GM13976 (cell line): ENCODE measurements around the gene RSAD1.

Experiments
- DNase-seq: peaks from one replicate; pipeline ENCODE4 v3.0.0; 2012; ENCODE audit warnings: low spot score
- in situ Hi-C: fragments of 300-500 bp; cut with MboI; formaldehyde crosslinking; loops from one replicate; pipeline ENCODE4 v1.12.0; 2022; ENCODE audit warnings: low sequenced_read_pairs, mixed read lengths, inconsistent platforms; ENCODE audit not compliant: unreplicated experiment
- TF ChIP-seq, protein P1 (sequence below): IDR thresholded peaks from 2 replicates; pipeline ENCODE4 v1.5.1; 2012; ENCODE audit warnings: borderline replicate concordance, mild to moderate bottlenecking; ENCODE audit not compliant: insufficient read depth; ENCODE audit errors: extremely low read depth, missing control alignments, control extremely low read depth

RSAD1 gene

DNA sequence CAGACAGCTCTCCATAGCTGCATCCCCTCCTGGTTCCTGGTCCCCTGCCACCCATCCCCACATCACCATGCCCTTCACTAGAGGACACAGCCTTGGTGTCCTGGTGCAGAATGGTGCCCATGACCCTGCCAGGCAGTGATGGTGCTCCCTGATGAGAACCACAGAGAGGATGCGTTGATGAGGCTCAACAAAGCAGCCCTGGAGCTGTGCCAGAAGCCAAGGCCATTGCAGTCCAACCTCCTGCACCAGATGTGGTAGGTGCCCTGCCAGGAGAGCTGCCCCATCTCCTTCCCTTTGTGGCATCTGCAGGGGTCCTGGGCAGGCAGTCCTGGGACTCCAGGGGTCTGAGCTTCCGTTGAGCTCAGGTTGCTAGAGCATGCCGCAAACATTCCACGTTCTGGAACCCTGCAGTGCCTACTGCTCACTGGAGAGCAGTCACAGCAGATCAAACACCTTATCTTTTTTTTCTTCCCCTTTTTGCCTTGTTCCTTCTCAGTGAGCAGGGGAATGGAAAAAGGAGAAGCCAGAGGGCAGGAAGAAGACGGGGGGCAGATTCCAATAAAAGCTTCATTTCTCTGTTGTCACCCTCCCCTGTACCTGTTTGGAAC is 48.6 kb downstream of the RSAD1 start:
- in situ Hi-C loops = no loop called here

DNA sequence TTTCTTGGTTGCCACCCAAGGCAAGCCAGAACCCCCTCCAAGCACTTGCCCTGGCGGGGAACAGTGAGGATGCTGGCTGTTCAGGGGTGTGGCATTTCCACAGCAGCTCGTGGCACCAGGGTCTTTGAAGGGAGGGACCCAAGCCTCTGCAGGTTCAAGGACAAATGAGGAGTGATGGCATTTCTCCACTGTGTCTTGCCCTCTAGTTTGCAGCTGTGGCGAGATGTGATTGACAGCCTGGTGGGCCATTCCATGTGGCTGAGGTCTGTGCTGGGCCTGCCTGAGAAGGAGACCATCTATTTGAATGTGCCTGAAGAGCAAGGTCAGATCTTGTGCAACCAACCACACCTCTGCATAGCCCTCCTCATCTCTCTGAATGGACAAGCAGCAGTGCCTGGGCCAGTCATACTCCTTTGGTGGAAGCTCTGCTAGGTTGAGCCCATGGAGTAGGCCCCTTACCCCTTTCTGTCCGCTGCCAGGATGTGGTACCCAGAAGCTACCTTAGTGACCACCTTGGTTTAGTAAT is 49.4 kb downstream of the RSAD1 start:
- TF ChIP-seq, protein P1, sequence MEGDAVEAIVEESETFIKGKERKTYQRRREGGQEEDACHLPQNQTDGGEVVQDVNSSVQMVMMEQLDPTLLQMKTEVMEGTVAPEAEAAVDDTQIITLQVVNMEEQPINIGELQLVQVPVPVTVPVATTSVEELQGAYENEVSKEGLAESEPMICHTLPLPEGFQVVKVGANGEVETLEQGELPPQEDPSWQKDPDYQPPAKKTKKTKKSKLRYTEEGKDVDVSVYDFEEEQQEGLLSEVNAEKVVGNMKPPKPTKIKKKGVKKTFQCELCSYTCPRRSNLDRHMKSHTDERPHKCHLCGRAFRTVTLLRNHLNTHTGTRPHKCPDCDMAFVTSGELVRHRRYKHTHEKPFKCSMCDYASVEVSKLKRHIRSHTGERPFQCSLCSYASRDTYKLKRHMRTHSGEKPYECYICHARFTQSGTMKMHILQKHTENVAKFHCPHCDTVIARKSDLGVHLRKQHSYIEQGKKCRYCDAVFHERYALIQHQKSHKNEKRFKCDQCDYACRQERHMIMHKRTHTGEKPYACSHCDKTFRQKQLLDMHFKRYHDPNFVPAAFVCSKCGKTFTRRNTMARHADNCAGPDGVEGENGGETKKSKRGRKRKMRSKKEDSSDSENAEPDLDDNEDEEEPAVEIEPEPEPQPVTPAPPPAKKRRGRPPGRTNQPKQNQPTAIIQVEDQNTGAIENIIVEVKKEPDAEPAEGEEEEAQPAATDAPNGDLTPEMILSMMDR = no peak
- in situ Hi-C loops = no loop called here
- no peak for DNase-seq

More for the DNA sequence above, 48.6 kb downstream of the RSAD1 start:
- TF ChIP-seq, protein P1 = no peak
- DNase-seq = no peak

DNA sequence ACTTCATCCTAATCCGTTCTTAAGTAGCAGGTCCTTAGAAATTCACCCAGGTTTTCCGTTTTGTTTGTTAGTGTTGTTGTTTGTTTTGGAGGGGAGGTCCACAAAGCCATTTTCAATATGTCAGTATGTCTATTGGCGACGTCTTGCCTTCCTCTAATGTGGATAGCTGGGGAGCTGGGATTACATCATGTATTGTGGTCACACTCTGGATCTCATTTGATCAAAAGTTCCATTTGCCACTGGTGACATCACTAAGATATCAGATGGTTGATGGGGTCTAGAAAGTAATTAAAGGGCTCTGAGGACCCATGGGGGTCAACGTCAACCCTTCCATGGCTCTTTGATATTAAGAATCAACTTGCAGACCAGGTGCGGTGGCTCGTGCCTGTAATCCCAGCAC is 51.2 kb downstream of the RSAD1 start:
- in situ Hi-C loops = no loop called here
- no peak for DNase-seq
- TF ChIP-seq, protein P1 = no peak

DNA sequence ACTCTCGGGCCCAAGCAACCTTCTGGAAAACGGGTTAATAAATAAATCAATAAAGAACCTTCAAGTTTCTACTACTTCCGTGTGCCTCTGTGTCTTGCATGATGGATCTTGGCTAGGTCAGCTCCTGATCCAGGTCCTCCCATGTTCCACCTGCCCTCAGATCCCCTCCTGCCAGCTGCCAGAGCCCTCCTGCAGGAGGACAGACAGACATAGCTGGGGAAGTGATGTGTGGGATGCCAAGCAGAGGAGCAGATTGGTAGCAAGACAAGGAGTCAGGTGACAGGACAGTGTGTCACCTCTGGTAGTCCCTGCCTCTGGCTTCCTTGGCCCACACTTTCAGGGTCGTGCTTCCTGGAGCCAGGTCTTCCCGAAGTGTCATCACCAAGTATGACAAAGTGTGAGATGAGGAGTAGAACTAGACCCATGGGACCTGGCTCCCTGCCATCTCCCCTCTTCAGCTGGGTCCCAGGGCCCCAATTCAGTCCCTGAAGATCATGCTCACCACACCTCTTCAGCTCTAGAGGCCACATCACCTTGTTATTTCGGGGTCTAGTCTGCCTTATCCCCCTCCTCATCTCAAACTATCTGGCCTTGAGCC is 52.9 kb downstream of the RSAD1 start:
- in situ Hi-C loops = no loop called here
- no peak for DNase-seq
- TF ChIP-seq, protein P1 = no peak

DNA sequence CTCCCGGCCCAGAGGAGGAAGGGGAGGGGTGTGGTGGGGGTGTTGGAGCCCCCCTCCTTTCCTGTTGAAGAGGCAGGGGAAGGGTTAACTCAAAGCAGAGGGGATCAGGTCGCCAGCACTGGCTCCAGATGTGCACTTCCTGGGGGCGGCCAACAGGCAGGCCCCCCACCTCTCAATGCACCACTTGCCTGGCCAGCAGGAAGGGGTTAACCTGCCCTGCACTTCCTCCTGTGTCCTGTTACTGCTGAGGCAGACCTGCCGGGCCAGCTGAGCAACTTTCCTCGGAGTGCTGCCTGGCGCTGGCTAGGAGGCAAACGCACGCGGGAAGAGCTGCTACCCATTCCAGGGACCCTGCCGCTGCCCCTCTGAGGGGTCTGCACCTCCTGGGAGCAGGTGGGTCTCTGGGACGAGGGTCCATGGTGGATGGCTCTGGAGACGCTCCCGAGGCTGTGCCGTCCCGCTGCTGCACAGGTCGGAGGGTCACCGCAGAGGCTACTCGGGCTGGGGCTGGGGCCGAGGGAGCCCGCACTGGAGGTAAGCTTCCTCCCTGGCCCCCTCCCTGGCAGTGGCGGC is 53.9 kb downstream of the RSAD1 start, which contains the start of gene EPN3:
Gene EPN3 (plus strand): TSS at position 284 of the 573 bp plus-strand sequence. CDS start 3,822 bp downstream, outside the sequence.
- in situ Hi-C loops = no loop called here
- TF ChIP-seq, protein P1 = no peak
- DNase-seq = no peak

DNA sequence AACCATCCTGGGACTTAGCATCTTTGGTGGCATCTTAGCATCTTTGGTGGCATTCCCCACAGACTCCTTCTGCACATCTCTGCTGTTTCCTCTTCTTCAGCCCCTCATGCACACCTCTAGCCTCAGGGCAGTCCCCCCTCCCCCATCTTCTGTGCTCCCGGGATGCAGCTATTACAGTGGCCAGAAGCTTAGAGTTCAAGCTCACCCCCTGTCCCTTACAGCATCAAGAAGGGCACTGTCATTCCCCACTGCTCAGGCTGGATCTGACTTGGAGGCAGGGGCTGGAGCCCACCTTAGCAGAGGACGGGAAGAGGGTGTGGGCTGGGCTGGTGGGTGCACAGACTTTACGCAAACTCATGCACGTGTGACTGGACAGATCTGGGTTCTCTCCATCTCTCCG is 54.5 kb downstream of the RSAD1 start:
- DNase-seq = no peak
- in situ Hi-C loops = no loop called here
- TF ChIP-seq, protein P1 = no peak
